Osteocyte (in vitro differentiated cells): ENCODE measurements around the gene VAV3. TPM values are rescaled to one million over a fixed set of nuclear protein-coding genes. Genes with fewer than 3 reads are reported as not detected.
"Not testable (repeated sequence)": the region's sequence is repeated elsewhere in the genome, so short reads cannot be mapped to it uniquely, and the experiment has no call there.

Experiments
- DNase-seq: peaks from one replicate; pipeline ENCODE4 v3.0.0; 2021; ENCODE audit warnings: mixed read lengths; ENCODE audit not compliant: unreplicated experiment; ENCODE audit errors: extremely low spot score
- H3K27ac Mint-ChIP-seq: one replicate; pipeline ENCODE4 v1.8.0; 2021; ENCODE audit warnings: mild to moderate bottlenecking, mixed read lengths; ENCODE audit not compliant: unreplicated experiment
- H3K27me3 Mint-ChIP-seq: one replicate; pipeline ENCODE4 v1.8.0; 2021; ENCODE audit warnings: mixed read lengths; ENCODE audit not compliant: unreplicated experiment
- H3K36me3 Mint-ChIP-seq: one replicate; pipeline ENCODE4 v1.8.0; 2021; ENCODE audit warnings: mixed read lengths; ENCODE audit not compliant: unreplicated experiment
- H3K4me1 Mint-ChIP-seq: one replicate; pipeline ENCODE4 v1.8.0; 2021; ENCODE audit warnings: mixed read lengths; ENCODE audit not compliant: unreplicated experiment
- H3K4me3 Mint-ChIP-seq: one replicate; pipeline ENCODE4 v1.8.0; 2021; ENCODE audit warnings: mild to moderate bottlenecking, moderate library complexity, mixed read lengths; ENCODE audit not compliant: unreplicated experiment
- H3K9me3 Mint-ChIP-seq: one replicate; pipeline ENCODE4 v1.8.0; 2021; ENCODE audit warnings: mixed read lengths; ENCODE audit not compliant: unreplicated experiment
- CTCF ChIP-seq: fragments of 200-600 bp; sonication (generic); IDR thresholded peaks from 2 replicates; pipeline ENCODE4 v1.5.0; 2021; ENCODE audit warnings: antibody characterized with exemption, mild to moderate bottlenecking, moderate library complexity
- total RNA-seq: library from RNA; stranded (reverse); gene quantifications from 2 replicates; pipeline ENCODE4 v1.2.1, GENCODE V29; 2021

VAV3 gene
- total RNA-seq, 1 donor from 2014 or later, result not detected

- no peak for TF ChIP-seq CTCF
- no peak for DNase-seq
- Mint-ChIP-seq H3K4me3 (no peak overlapping the region), H3K27ac (no peak overlapping the region), H3K36me3 (no peaks in the 10 kb centered on the region), H3K27me3 (peaks cover 6% of the 10 kb centered on the region), H3K4me1 (peaks cover 3% of the 10 kb centered on the region), H3K9me3 (no peaks in the 10 kb centered on the region)
Measured at GRCh38 chr1:107895403-107896191, 69.4 kb downstream of the VAV3 start.

GRCh38 chr1:107894605-107895004 is 70.4 kb downstream of the VAV3 start:
- Mint-ChIP-seq H3K4me1 (peaks cover 3% of the 10 kb centered on the region), H3K4me3 (no peak overlapping the region), H3K9me3 (no peaks in the 10 kb centered on the region), H3K27ac (no peak overlapping the region), H3K27me3 (peaks cover 6% of the 10 kb centered on the region), H3K36me3 (no peaks in the 10 kb centered on the region)
- DNase-seq, result no peak
- TF ChIP-seq CTCF, result no peak

- DNase-seq, H3K27ac Mint-ChIP-seq, H3K4me1 Mint-ChIP-seq, H3K4me3 Mint-ChIP-seq, H3K9me3 Mint-ChIP-seq, H3K36me3 Mint-ChIP-seq, H3K27me3 Mint-ChIP-seq: not testable (repeated sequence)
Measured at GRCh38 chr1:107893350-107893749, 71.6 kb downstream of the VAV3 start.

GRCh38 chr1:107889524-107889923 is 75.5 kb downstream of the VAV3 start:
- Mint-ChIP-seq H3K4me3 (no peak overlapping the region), H3K27ac (no peak overlapping the region), H3K4me1 (peaks cover 3% of the 10 kb centered on the region), H3K27me3 (peaks cover 2% of the 10 kb centered on the region), H3K9me3 (no peaks in the 10 kb centered on the region), H3K36me3 (no peaks in the 10 kb centered on the region)
- DNase-seq, result no peak
- TF ChIP-seq CTCF, result no peak

- DNase-seq, result no peak
- no peaks in the 10 kb centered on the region for H3K4me1 Mint-ChIP-seq
- no peak for TF ChIP-seq CTCF
- no peaks in the 10 kb centered on the region for H3K27me3 Mint-ChIP-seq
- H3K36me3 Mint-ChIP-seq, result no peaks in the 10 kb centered on the region
- H3K4me3 Mint-ChIP-seq, result no peak overlapping the region
- no peak overlapping the region for H3K27ac Mint-ChIP-seq
- H3K9me3 Mint-ChIP-seq, result no peaks in the 10 kb centered on the region
Measured at GRCh38 chr1:107883562-107883961, 81.4 kb downstream of the VAV3 start.
